DMS 273 treated with DMSO at 0.1 percent for 48 hours (cell line): Measurements from ENCODE around the gene PLXNA4.
A peak's percentile ranks its signal among the peaks of the same experiment; 100 is the strongest.

ENCODE experiments used
- DNase-seq: peaks from one replicate; lab custom pipeline; 2025; lab: John Stamatoyannopoulos, UW

Gene PLXNA4

GRCh38 chr7:132263151-132263550 lies 313.1 kb downstream of the PLXNA4 start:
- DNase-seq = no peak

GRCh38 chr7:132262160-132262470 lies 314.2 kb downstream of the PLXNA4 start:
- no peak for DNase-seq

GRCh38 chr7:132261327-132262159 lies 314.7 kb downstream of the PLXNA4 start:
- no peak for DNase-seq

GRCh38 chr7:132258231-132258630 lies 318.0 kb downstream of the PLXNA4 start:
- no peak for DNase-seq

GRCh38 chr7:132257253-132257652 lies 319.0 kb downstream of the PLXNA4 start:
- DNase-seq = no peak

GRCh38 chr7:132256721-132257212 lies 319.5 kb downstream of the PLXNA4 start:
- no peak for DNase-seq

- peak; percentile 62 for DNase-seq
These were observed 320.4 kb downstream of the PLXNA4 start for GRCh38 chr7:132255898-132256297.

GRCh38 chr7:132255115-132255797 lies 321.0 kb downstream of the PLXNA4 start:
- no peak for DNase-seq

GRCh38 chr7:132254455-132254854 lies 321.8 kb downstream of the PLXNA4 start:
- no peak for DNase-seq

GRCh38 chr7:132252793-132253100 lies 323.5 kb downstream of the PLXNA4 start:
- DNase-seq = no peak

- DNase-seq = peak; percentile 50
These were observed 325.0 kb downstream of the PLXNA4 start for GRCh38 chr7:132251327-132251659.

GRCh38 chr7:132250480-132251326 lies 325.6 kb downstream of the PLXNA4 start:
- no peak for DNase-seq

- peak; percentile 57 for DNase-seq
These were observed 326.9 kb downstream of the PLXNA4 start for GRCh38 chr7:132249256-132249971.

GRCh38 chr7:132248841-132249240 lies 327.4 kb downstream of the PLXNA4 start:
- no peak for DNase-seq

- no peak for DNase-seq
These were observed 328.2 kb downstream of the PLXNA4 start for GRCh38 chr7:132247995-132248618.

GRCh38 chr7:132246591-132246990 lies 329.7 kb downstream of the PLXNA4 start:
- no peak for DNase-seq

- no peak for DNase-seq
These were observed 330.7 kb downstream of the PLXNA4 start for GRCh38 chr7:132245539-132245938.

- DNase-seq = no peak
These were observed 331.3 kb downstream of the PLXNA4 start for GRCh38 chr7:132244903-132245480.

GRCh38 chr7:132243463-132243862 lies 332.8 kb downstream of the PLXNA4 start:
- no peak for DNase-seq

GRCh38 chr7:132243051-132243450 lies 333.2 kb downstream of the PLXNA4 start:
- DNase-seq = no peak

- no peak for DNase-seq
These were observed 334.0 kb downstream of the PLXNA4 start for GRCh38 chr7:132242192-132242812.
